GM19099 (cell line): Measurements from ENCODE around the gene SMARCE1.

Source experiments
- POLR2A ChIP-seq: IDR thresholded peaks from 3 replicates; pipeline ENCODE4 v1.6.1; 2011; ENCODE audit warnings: low read depth; ENCODE audit not compliant: insufficient read length; ENCODE audit errors: extremely low read depth

The SMARCE1 gene

GRCh38 chr17:40606548-40607353 is 40.9 kb downstream of the SMARCE1 start:
- TF ChIP-seq POLR2A = no peak

- no peak for TF ChIP-seq POLR2A
These were observed 42.3 kb downstream of the SMARCE1 start for GRCh38 chr17:40605306-40605705.

- no peak for TF ChIP-seq POLR2A
These were observed 43.1 kb downstream of the SMARCE1 start for GRCh38 chr17:40604327-40605080.

GRCh38 chr17:40602445-40603443 is 44.9 kb downstream of the SMARCE1 start:
- no peak for TF ChIP-seq POLR2A

- no peak for TF ChIP-seq POLR2A
These were observed 47.1 kb downstream of the SMARCE1 start for GRCh38 chr17:40600486-40601046.

GRCh38 chr17:40599468-40599763 is 48.2 kb downstream of the SMARCE1 start:
- no peak for TF ChIP-seq POLR2A

GRCh38 chr17:40598619-40599467 is 48.8 kb downstream of the SMARCE1 start:
- TF ChIP-seq POLR2A = no peak

- no peak for TF ChIP-seq POLR2A
These were observed 49.4 kb downstream of the SMARCE1 start for GRCh38 chr17:40598301-40598618.

- TF ChIP-seq POLR2A = no peak
These were observed 49.9 kb downstream of the SMARCE1 start for GRCh38 chr17:40597556-40598300.

GRCh38 chr17:40597156-40597555 is 50.5 kb downstream of the SMARCE1 start:
- TF ChIP-seq POLR2A = no peak

- TF ChIP-seq POLR2A = no peak
These were observed 51.2 kb downstream of the SMARCE1 start for GRCh38 chr17:40596261-40596919.

- TF ChIP-seq POLR2A = no peak
These were observed 56.9 kb downstream of the SMARCE1 start for GRCh38 chr17:40590742-40591141.

- TF ChIP-seq POLR2A = no peak
These were observed 59.1 kb downstream of the SMARCE1 start for GRCh38 chr17:40588552-40588951.
